ENCODE measurements around the gene CIAO2B.

- TF ChIP-seq EZH2 (IDR thresholded peaks at IDR 0.05; ENCODE audit: insufficient read depth, poor library complexity, severe bottlenecking) (no peak), EZH2phosphoT487 (IDR thresholded peaks at IDR 0.05; ENCODE audit: insufficient read depth, low read depth) (no peak)
These were observed 27.0 kb upstream of the CIAO2B start, which contains the start of gene CES3 for GRCh38 chr16:66961065-66961744.
